SK-N-MC (cell line): ENCODE measurements around the gene LRRC38.
"Not testable (repeated sequence)": the region's sequence is repeated elsewhere in the genome, so short reads cannot be mapped to it uniquely, and the experiment has no call there.

ENCODE experiments used
- DNase-seq: peaks from one replicate; pipeline ENCODE4 v3.0.0-alpha.2; 2011; ENCODE audit warnings: low read depth, low spot score
- H3K27ac ChIP-seq: fragments of 200-600 bp; sonication (generic); 2 replicates; pipeline ENCODE4 v1.5.1; 2016; ENCODE audit warnings: mixed run types
- H3K36me3 ChIP-seq: fragments of 200-600 bp; sonication (generic); 2 replicates; pipeline ENCODE4 v1.6.1; 2017; ENCODE audit warnings: antibody characterized with exemption, low read length, mixed read lengths; ENCODE audit not compliant: insufficient read depth
- H3K4me3 ChIP-seq: fragments of 200-600 bp; sonication (generic); 2 replicates; pipeline ENCODE4 v1.5.1; 2016
- H3K9ac ChIP-seq: fragments of 200-600 bp; sonication (generic); 2 replicates; pipeline ENCODE4 v1.8.0; 2017; ENCODE audit warnings: mixed run types, mixed read lengths; ENCODE audit not compliant: insufficient read length
- H3K9me3 ChIP-seq: fragments of 200-600 bp; sonication (generic); 2 replicates; pipeline ENCODE4 v1.6.1; 2017; ENCODE audit warnings: low read depth, mild to moderate bottlenecking, antibody characterized with exemption, low read length, moderate library complexity, mixed read lengths
- EZH2 ChIP-seq: fragments of 200-600 bp; sonication (generic); IDR thresholded peaks from one replicate; pipeline ENCODE4 v1.6.1; 2017; ENCODE audit warnings: antibody characterized with exemption
- FOXP2 ChIP-seq: optimal IDR thresholded peaks from 2 replicates; pipeline ENCODE3; 2011; ENCODE audit warnings: mild to moderate bottlenecking, moderate library complexity; ENCODE audit not compliant: insufficient read depth; ENCODE audit errors: extremely low read length, control extremely low read depth
- POLR2AphosphoS5 ChIP-seq: IDR thresholded peaks from 2 replicates; pipeline ENCODE4 v1.6.1; 2012; ENCODE audit warnings: mild to moderate bottlenecking, low read depth, low read length, borderline replicate concordance

Gene LRRC38, protein sequence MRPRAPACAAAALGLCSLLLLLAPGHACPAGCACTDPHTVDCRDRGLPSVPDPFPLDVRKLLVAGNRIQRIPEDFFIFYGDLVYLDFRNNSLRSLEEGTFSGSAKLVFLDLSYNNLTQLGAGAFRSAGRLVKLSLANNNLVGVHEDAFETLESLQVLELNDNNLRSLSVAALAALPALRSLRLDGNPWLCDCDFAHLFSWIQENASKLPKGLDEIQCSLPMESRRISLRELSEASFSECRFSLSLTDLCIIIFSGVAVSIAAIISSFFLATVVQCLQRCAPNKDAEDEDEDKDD

GRCh38 chr1:13513895-13514546 is at the start of gene LRRC38:
Gene LRRC38, minus strand, starts transcription at chr1:13514003. Its CDS starts 410 bp downstream, at chr1:13513593.
- Histone ChIP-seq H3K9me3 (no peaks in the 10 kb centered on the region), H3K4me3 (peak within 1 kb of the TSS; percentile 33; the same call in 1 of the 2 replicates), H3K36me3 (no peaks in the 10 kb centered on the region), H3K27ac (no peak within 1 kb of the TSS), H3K9ac (no peak within 1 kb of the TSS)
- TF ChIP-seq EZH2 (no peak), FOXP2 (no peak), POLR2AphosphoS5 (no peak)
- no peak for DNase-seq

- DNase-seq, H3K4me3 ChIP-seq, H3K9ac ChIP-seq, H3K36me3 ChIP-seq, H3K9me3 ChIP-seq, H3K27ac ChIP-seq: not testable (repeated sequence)
These were observed 49.2 kb upstream of the LRRC38 start for GRCh38 chr1:13562981-13563380.

DNA sequence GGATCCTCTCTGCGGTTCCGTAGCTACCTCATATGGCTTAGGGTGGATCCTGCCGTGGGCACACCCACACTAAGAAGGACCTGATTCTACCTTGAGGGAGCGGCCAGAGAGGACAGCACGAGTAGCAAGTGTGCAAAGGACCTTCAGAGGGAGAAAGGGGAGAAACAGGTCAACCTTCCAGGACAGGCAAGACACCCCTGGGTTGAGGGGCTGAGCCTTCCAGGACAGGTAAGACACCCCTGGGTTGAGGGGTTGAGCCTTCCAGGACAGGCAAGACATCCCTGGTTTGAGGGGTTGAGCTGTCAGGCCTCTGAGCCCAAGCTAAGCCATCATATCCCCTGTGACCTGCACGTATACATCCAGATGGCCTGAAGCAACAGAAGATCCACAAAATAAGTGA is 46.7 kb upstream of the LRRC38 start:
- Histone ChIP-seq H3K9me3 (no peaks in the 10 kb centered on the region), H3K9ac (no peak overlapping the region), H3K27ac (no peak overlapping the region), H3K36me3 (no peaks in the 10 kb centered on the region), H3K4me3 (no peak overlapping the region)
- no peak for DNase-seq
- no peak for TF ChIP-seq FOXP2
- TF ChIP-seq EZH2: no peak
- no peak for TF ChIP-seq POLR2AphosphoS5

DNA sequence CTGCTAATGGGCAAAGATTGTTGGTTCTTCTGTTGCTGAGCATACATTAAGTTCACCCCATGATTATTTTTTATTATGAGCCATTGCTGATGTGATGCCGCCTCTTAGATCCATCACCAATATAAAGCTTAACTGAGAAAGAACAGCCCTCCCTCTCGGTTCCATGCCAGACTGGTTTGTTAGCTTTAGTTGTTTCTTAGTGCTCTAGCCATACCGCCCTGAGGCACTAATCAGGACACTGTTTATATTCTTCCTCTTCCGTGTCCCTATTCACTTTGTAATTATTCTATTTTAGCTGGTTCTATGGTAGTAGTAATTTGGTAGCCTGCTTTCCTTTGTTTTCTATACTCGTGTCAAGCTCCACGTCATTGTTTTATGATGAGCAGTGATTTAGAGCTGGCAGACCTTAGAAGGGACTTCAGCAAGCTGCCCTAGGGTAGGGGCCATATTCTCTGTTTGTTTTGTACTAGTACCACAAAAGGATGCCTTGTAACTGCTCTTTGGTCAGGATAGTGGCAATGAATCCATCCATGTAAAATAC is 42.5 kb upstream of the LRRC38 start:
- no peaks in the 10 kb centered on the region for H3K36me3 ChIP-seq
- no peak overlapping the region for H3K4me3 ChIP-seq
- no peak for DNase-seq
- no peaks in the 10 kb centered on the region for H3K9me3 ChIP-seq
- no peak for TF ChIP-seq FOXP2
- no peak for TF ChIP-seq POLR2AphosphoS5
- no peak for TF ChIP-seq EZH2
- no peak overlapping the region for H3K9ac ChIP-seq
- H3K27ac ChIP-seq: no peak overlapping the region

- TF ChIP-seq POLR2AphosphoS5: no peak
- no peak for TF ChIP-seq EZH2
- TF ChIP-seq FOXP2: no peak
- Histone ChIP-seq H3K9ac (no peak overlapping the region), H3K36me3 (no peaks in the 10 kb centered on the region), H3K9me3 (no peaks in the 10 kb centered on the region), H3K27ac (no peak overlapping the region), H3K4me3 (no peak overlapping the region)
- no peak for DNase-seq
These were observed 41.0 kb upstream of the LRRC38 start for GRCh38 chr1:13554798-13555197.

- TF ChIP-seq EZH2 (no peak), POLR2AphosphoS5 (no peak), FOXP2 (no peak)
- H3K4me3 ChIP-seq: peak overlapping the region; percentile 3; the same call in 1 of the 2 replicates
- peak overlapping the region; percentile 25; the same call in 1 of the 2 replicates for H3K27ac ChIP-seq
- H3K9ac ChIP-seq: no peak overlapping the region
- no peaks in the 10 kb centered on the region for H3K9me3 ChIP-seq
- peak; percentile 55 for DNase-seq
- no peaks in the 10 kb centered on the region for H3K36me3 ChIP-seq
These were observed 36.9 kb upstream of the LRRC38 start for GRCh38 chr1:13550663-13551062.

- no peak for TF ChIP-seq POLR2AphosphoS5
- no peak for TF ChIP-seq EZH2
- TF ChIP-seq FOXP2: no peak
- no peak overlapping the region for H3K27ac ChIP-seq
- H3K4me3 ChIP-seq: no peak overlapping the region
- H3K9me3 ChIP-seq: no peaks in the 10 kb centered on the region
- DNase-seq: no peak
- H3K36me3 ChIP-seq: no peaks in the 10 kb centered on the region
- no peak overlapping the region for H3K9ac ChIP-seq
These were observed 35.7 kb upstream of the LRRC38 start for GRCh38 chr1:13549521-13549920.

GRCh38 chr1:13549021-13549420 is 35.2 kb upstream of the LRRC38 start:
- no peak for DNase-seq
- no peaks in the 10 kb centered on the region for H3K36me3 ChIP-seq
- no peaks in the 10 kb centered on the region for H3K9me3 ChIP-seq
- no peak overlapping the region for H3K9ac ChIP-seq
- H3K4me3 ChIP-seq: no peak overlapping the region
- TF ChIP-seq FOXP2 (no peak), POLR2AphosphoS5 (no peak), EZH2 (no peak)
- no peak overlapping the region for H3K27ac ChIP-seq

DNA sequence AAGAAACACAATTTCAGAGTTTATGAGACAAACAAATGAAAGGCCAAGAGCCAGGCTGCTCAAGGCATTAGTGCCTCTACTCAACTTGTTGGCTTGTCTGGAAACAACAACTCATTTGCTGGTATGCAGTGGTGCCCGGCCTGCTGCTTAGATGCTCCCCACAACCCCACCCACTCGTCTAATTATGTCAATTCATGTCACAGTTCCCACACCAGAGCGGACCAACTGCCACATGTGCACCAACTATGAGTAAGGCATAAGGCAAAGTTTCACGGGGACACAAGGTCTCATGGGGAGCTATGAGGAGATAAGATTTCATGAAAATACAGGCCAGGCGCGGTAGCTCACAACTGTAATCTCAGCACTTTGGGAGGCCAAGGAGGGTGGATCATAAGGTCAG is 34.5 kb upstream of the LRRC38 start:
- no peak for DNase-seq
- Histone ChIP-seq H3K9me3 (no peaks in the 10 kb centered on the region), H3K9ac (no peak overlapping the region), H3K27ac (no peak overlapping the region), H3K36me3 (no peaks in the 10 kb centered on the region), H3K4me3 (no peak overlapping the region)
- TF ChIP-seq FOXP2 (no peak), POLR2AphosphoS5 (no peak)
